ENCODE data around the gene CDH4.

CDH4 gene

DNA sequence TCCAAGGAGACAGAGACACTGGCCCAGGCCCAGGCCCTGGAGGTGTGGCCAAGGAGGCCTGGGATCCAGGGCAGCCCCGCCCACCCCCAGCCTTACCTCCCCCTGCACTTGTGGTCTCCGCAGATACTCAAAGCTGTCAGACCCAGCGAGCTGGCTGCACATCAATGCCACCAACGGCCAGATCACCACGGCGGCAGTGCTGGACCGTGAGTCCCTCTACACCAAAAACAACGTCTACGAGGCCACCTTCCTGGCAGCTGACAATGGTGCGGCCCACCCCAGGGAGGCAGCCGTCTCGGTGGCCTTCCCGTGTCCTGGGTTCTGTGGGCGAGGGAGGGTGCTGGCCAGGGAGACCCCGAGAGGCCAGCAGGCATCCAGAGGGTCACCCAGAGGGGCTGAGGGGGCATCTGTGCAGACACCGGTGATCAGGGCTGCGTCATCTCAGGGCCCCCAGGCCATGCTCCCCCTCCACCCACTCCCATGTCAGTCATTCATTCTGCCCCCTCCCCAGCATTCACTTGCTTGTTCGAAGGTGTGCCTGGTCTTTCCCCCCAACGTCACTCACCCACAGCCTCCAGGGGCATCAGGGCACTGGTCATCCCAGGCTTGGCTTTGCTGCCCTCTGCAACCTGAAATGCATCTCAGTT lies 672.3 kb downstream of the CDH4 start:
- no peak overlapping the region for H3K27ac ChIP-seq
- TF ChIP-seq, protein P1, sequence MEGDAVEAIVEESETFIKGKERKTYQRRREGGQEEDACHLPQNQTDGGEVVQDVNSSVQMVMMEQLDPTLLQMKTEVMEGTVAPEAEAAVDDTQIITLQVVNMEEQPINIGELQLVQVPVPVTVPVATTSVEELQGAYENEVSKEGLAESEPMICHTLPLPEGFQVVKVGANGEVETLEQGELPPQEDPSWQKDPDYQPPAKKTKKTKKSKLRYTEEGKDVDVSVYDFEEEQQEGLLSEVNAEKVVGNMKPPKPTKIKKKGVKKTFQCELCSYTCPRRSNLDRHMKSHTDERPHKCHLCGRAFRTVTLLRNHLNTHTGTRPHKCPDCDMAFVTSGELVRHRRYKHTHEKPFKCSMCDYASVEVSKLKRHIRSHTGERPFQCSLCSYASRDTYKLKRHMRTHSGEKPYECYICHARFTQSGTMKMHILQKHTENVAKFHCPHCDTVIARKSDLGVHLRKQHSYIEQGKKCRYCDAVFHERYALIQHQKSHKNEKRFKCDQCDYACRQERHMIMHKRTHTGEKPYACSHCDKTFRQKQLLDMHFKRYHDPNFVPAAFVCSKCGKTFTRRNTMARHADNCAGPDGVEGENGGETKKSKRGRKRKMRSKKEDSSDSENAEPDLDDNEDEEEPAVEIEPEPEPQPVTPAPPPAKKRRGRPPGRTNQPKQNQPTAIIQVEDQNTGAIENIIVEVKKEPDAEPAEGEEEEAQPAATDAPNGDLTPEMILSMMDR (IDR thresholded peaks at IDR 0.05), result no peak
- TF ChIP-seq ZFX (IDR thresholded peaks at IDR 0.05; ENCODE audit: borderline replicate concordance), result no peak

DNA sequence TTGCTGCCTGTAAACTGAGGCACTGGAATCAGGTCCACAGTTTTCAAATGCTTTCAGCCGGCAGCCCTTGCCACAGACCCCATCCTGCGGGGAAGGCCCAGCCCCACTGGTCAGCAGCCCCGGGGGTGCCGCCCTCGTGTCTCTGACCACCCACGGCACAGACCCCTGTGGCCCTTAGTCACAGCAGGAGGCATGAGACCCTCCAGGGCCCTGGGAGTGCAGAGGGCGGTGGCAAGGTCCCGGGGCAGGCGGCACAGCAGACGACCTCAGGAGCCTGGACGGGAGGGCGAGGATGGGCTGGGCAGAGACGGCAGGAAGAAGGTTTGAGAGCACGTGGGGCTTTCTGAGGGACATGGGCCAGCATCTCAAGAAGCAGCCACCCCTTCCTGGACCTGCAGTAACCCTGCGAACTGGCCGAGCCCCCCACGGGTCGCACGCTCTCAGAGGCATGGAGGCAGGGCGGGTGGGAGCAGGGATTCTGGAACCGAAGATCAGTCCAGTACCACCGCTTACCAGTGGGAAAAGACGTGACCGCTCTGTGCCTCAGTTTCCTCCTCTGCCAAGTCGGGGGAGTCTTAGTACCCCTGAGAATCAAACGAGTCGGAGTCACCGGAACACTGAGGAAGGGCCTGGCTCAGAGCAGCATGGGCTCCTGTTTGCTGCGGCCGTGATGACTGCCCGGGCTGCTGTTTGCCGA lies 672.9 kb downstream of the CDH4 start:
- TF ChIP-seq, protein P1 (IDR thresholded peaks at IDR 0.05), result no peak
- TF ChIP-seq ZFX (IDR thresholded peaks at IDR 0.05; ENCODE audit: borderline replicate concordance), result no peak
- H3K27ac ChIP-seq, result no peak overlapping the region

DNA sequence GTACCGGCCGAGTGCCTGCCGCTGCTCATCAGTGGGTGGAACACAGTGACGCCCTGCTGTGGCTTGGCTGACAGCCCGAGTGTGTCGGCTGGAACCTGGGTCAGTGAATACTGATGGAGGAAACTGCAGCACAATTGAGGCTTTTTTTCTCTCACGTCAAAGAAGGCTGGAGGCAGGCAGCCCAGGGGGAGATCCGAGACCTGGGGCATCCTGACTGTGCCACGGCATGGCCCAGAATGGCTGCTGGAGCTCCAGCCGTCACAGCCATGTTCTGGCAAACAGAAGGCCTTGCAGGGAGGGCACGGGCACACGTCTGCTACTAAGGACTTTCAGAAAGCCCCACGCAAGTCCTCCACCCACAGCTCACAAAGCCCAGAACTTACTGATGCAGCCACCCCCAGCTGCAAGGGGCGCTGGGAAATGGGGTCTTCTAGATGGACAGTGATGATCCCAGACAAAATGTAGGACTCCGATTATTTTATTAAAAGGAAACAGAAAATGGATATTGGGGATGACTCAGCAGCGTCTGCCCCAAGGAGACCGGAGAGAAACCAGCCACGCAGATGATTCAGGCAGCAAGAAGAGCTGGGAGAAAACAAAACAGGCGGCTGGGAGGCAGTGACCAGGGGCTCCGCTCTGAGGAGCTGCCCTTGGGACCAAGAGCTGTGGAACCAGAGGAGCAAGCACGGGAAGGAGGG lies 673.6 kb downstream of the CDH4 start:
- TF ChIP-seq, protein P1 (IDR thresholded peaks at IDR 0.05), result no peak
- TF ChIP-seq ZFX (IDR thresholded peaks at IDR 0.05; ENCODE audit: borderline replicate concordance), result no peak
- H3K27ac ChIP-seq, result no peak overlapping the region

DNA sequence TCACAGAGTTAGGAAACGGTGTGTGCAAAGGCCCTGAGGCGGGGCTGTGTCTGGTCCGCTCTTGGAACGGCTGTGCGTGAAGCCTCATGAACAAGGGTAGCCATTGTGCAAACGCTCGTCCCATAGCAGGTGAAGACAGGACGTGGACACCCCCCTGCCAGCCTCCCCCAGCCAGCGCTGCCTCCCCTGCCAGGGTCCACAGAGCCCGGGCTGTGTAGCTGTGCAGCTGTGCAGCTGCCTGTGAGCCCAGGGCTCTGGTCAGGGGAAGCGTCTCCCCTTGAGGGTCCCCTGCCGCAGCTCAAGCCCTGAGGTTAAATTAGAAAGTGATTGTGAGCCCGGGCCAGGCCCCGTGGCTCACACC lies 674.2 kb downstream of the CDH4 start:
- no peak overlapping the region for H3K27ac ChIP-seq
- TF ChIP-seq, protein P1 (IDR thresholded peaks at IDR 0.05), result no peak

- no peak for TF ChIP-seq ZFX (IDR thresholded peaks at IDR 0.05; ENCODE audit: borderline replicate concordance)
- TF ChIP-seq, protein P1 (IDR thresholded peaks at IDR 0.05), result no peak
- no peak overlapping the region for H3K27ac ChIP-seq
These were observed 674.7 kb downstream of the CDH4 start for GRCh38 chr20:61926796-61927192.

DNA sequence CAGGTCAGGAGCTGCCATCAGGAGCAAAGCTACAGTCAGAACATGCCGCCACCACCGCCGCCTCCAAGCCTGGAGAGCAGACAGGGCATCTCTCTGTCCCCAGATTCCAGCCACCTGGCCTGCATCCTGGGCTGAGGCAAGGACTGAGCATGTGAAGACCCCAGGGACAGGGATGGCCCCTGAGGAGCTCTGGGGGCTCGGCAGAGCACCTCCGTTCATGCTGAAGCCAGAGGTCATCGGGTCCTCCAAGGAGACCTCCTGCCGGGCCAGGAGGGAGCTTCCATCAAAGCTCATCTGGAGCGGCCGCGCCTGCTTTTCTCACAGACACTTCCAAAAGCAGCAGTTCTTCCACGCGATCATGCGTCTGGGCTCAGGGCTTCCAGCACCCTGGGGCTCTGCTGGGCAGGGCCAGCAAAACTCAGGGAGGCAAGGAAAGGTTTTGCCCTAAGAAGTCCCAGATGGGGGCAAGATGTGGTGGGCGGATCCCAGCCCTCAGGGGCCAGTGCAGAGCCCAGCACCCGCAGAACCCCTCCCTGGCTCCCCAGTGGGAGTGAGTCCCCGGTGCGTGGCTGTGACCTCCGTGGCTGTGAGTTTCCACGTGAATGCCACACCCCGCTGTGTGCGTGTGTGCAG lies 675.2 kb downstream of the CDH4 start:
- TF ChIP-seq, protein P1 (IDR thresholded peaks at IDR 0.05), result no peak
- TF ChIP-seq ZFX (IDR thresholded peaks at IDR 0.05; ENCODE audit: borderline replicate concordance), result no peak
- H3K27ac ChIP-seq, result no peak overlapping the region
